K562 (cell line): ENCODE measurements around the gene HNRNPK. TPM values are rescaled to one million over a fixed set of nuclear protein-coding genes. Genes with fewer than 3 reads are reported as not detected.
A peak's percentile ranks its signal among the peaks of the same experiment; 100 is the strongest.

Experiments used
- CGGBP1 ChIP-seq: fragments of 250-450 bp; sonication (Bioruptor Pico); IDR thresholded peaks from 2 replicates; pipeline ENCODE4 v1.9.0; 2021; ENCODE audit warnings: mild to moderate bottlenecking
- CHCHD3 ChIP-seq: fragments of 250-450 bp; sonication (Bioruptor Pico); IDR thresholded peaks from 2 replicates; pipeline ENCODE4 v2.1.2; 2022; ENCODE audit warnings: mild to moderate bottlenecking
- CUX1 ChIP-seq: fragments of 200-800 bp; sonication (Bioruptor generic); IDR thresholded peaks from 2 replicates; pipeline ENCODE4 v1.6.1; 2016; ENCODE audit warnings: missing genetic modification characterization, missing compliant biosample characterization
- ELK3 ChIP-seq: fragments of 450-650 bp; formaldehyde crosslinking; IDR thresholded peaks from 2 replicates; pipeline ENCODE4 v1.4.0; 2020; ENCODE audit warnings: mild to moderate bottlenecking
- HDAC2 ChIP-seq: fragments of 450-650 bp; IDR thresholded peaks from 2 replicates; pipeline ENCODE4 v1.6.1; 2016; ENCODE audit warnings: mild to moderate bottlenecking
- MAFF ChIP-seq: IDR thresholded peaks from 2 replicates; pipeline ENCODE4 v1.6.1; 2012; ENCODE audit warnings: low read length, improper control_type of control experiment
- MED1 ChIP-seq: sonication (generic); formaldehyde crosslinking; IDR thresholded peaks from 2 replicates; pipeline ENCODE4 v1.8.1; 2023; ENCODE audit warnings: missing genetic modification reagents, borderline replicate concordance
- NFRKB ChIP-seq: fragments of 450-650 bp; IDR thresholded peaks from 2 replicates; pipeline ENCODE4 v1.6.1; 2016; ENCODE audit warnings: low read depth
- NKRF ChIP-seq: fragments of 450-650 bp; IDR thresholded peaks from 2 replicates; pipeline ENCODE4 v1.6.1; 2016; ENCODE audit warnings: borderline replicate concordance
- RBFOX2 ChIP-seq: fragments of 200-400 bp; formaldehyde crosslinking; IDR thresholded peaks from 2 replicates; pipeline ENCODE4 v1.6.1; 2017; ENCODE audit warnings: low read depth, mild to moderate bottlenecking, low read length, moderate library complexity
- TFAM ChIP-seq: fragments of 250-450 bp; sonication (Bioruptor Pico); conservative IDR thresholded peaks from 2 replicates; pipeline ENCODE4 v1.5.0; 2021; ENCODE audit warnings: mild to moderate bottlenecking, moderate library complexity
- polyA plus RNA-seq, 8 experiments: library from polyadenylated mRNA; depleted of rRNA in 4 of 8; stranded (reverse) in 5 of 8; unstranded in 3 of 8; fragments of >200 nt; fragmentation: Nextera tagmentation in 2 of 8; fragmentation: Illumina TruSeq in 1 of 8; extraction: Ambion mirVana in 2 of 8; extraction: Trizol in 1 of 8; gene quantifications; 2 replicates each; pipeline versions ENCODE4 v1.2.1 to v1.2.3, GENCODE V29; 2011 to 2014; ENCODE audit warnings: inconsistent platforms in 1 of 8, missing spikeins in 1 of 8
- total RNA-seq, 7 experiments: library from RNA; depleted of rRNA in 6 of 7; stranded (reverse); fragments of >200 nt in 6 of 7; fragmentation: Illumina TruSeq in 2 of 7; extraction: Trizol in 2 of 7; gene quantifications; 2 replicates each; pipeline versions ENCODE4 v1.2.1 to v1.2.3, GENCODE V29; 2011 to 2021; ENCODE audit warnings: low replicate concordance in 1 of 7

HNRNPK gene
- total and polyA plus RNA-seq, 9 of the 15 experiments (the other 6 are each of a cell fraction or from before 2014, with no cell fraction given): 224 to 883 (median 618) TPM

- TF ChIP-seq NKRF (no peak), CGGBP1 (no peak), MAFF (no peak), RBFOX2 (peak; percentile 93), TFAM (CRISPR knock-in tag) (no peak), ELK3 (CRISPR knock-in tag) (no peak), MED1 (no peak), NFRKB (peak; percentile 74), CHCHD3 (no peak), HDAC2 (no peak), CUX1 (CRISPR knock-in tag) (no peak)
Observed at GRCh38 chr9:83956436-83957247, 23.4 kb downstream of the HNRNPK start (continued).
